Mammary epithelial cell (primary cell): ENCODE results near the gene CCNB1.

Experiments
- EZH2 ChIP-seq: IDR thresholded peaks from 2 replicates; pipeline ENCODE4 v1.6.1; 2012; ENCODE audit warnings: low read length, inconsistent platforms, borderline replicate concordance
- TF ChIP-seq, protein P1 (sequence below), 2 donors: IDR thresholded peaks in 1 of 2; conservative IDR thresholded peaks in 1 of 2; 2 replicates each; pipeline ENCODE4 v1.5.1; 2011 to 2012; ENCODE audit warnings: inconsistent platforms in 2 of 2, low read length in 2 of 2, mild to moderate bottlenecking in 2 of 2, control low read depth in 1 of 2, low read depth in 1 of 2; ENCODE audit not compliant: insufficient read depth in 1 of 2; ENCODE audit errors: extremely low read depth in 1 of 2

GRCh38 chr5:69131304-69131703 lies 35.6 kb upstream of the CCNB1 start:
- TF ChIP-seq, protein P1, sequence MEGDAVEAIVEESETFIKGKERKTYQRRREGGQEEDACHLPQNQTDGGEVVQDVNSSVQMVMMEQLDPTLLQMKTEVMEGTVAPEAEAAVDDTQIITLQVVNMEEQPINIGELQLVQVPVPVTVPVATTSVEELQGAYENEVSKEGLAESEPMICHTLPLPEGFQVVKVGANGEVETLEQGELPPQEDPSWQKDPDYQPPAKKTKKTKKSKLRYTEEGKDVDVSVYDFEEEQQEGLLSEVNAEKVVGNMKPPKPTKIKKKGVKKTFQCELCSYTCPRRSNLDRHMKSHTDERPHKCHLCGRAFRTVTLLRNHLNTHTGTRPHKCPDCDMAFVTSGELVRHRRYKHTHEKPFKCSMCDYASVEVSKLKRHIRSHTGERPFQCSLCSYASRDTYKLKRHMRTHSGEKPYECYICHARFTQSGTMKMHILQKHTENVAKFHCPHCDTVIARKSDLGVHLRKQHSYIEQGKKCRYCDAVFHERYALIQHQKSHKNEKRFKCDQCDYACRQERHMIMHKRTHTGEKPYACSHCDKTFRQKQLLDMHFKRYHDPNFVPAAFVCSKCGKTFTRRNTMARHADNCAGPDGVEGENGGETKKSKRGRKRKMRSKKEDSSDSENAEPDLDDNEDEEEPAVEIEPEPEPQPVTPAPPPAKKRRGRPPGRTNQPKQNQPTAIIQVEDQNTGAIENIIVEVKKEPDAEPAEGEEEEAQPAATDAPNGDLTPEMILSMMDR (conservative IDR thresholded peaks at IDR 0.05 in 1 of 2, IDR thresholded peaks at IDR 0.05 in 1 of 2; ENCODE audit: extremely low read depth in 1 of 2, insufficient read depth in 1 of 2, low read depth in 1 of 2, low read length in 2 of 2) = no peak
- no peak for TF ChIP-seq EZH2
